WI38 (cell line): ENCODE results near the gene PNMA6A.
"Not testable (repeated sequence)": the region's sequence is repeated elsewhere in the genome, so short reads cannot be mapped to it uniquely, and the experiment has no call there.

Experiments
- H3K4me3 ChIP-seq: 2 replicates; pipeline ENCODE4 v1.5.1; 2011; ENCODE audit warnings: low read depth, mild to moderate bottlenecking, control low read depth, low read length
- TF ChIP-seq, protein P1 (sequence below): IDR thresholded peaks from 2 replicates; pipeline ENCODE4 v1.5.1; 2012; ENCODE audit warnings: low read depth, mild to moderate bottlenecking, control low read depth, low read length

The PNMA6A gene

GRCh38 chrX:153064061-153064460 is 8.2 kb upstream of the PNMA6A start:
- TF ChIP-seq, protein P1, sequence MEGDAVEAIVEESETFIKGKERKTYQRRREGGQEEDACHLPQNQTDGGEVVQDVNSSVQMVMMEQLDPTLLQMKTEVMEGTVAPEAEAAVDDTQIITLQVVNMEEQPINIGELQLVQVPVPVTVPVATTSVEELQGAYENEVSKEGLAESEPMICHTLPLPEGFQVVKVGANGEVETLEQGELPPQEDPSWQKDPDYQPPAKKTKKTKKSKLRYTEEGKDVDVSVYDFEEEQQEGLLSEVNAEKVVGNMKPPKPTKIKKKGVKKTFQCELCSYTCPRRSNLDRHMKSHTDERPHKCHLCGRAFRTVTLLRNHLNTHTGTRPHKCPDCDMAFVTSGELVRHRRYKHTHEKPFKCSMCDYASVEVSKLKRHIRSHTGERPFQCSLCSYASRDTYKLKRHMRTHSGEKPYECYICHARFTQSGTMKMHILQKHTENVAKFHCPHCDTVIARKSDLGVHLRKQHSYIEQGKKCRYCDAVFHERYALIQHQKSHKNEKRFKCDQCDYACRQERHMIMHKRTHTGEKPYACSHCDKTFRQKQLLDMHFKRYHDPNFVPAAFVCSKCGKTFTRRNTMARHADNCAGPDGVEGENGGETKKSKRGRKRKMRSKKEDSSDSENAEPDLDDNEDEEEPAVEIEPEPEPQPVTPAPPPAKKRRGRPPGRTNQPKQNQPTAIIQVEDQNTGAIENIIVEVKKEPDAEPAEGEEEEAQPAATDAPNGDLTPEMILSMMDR, result no peak

GRCh38 chrX:153065389-153065788 is 6.9 kb upstream of the PNMA6A start:
- no peak overlapping the region for H3K4me3 ChIP-seq
- TF ChIP-seq, protein P1, result no peak

More at GRCh38 chrX:153064061-153064460, 8.2 kb upstream of the PNMA6A start:
- H3K4me3 ChIP-seq, result no peak overlapping the region

GRCh38 chrX:153066402-153066801 is 5.9 kb upstream of the PNMA6A start:
- not testable (repeated sequence) for H3K4me3 ChIP-seq

- H3K4me3 ChIP-seq, result not testable (repeated sequence)
These were observed 1.1 kb downstream of the PNMA6A start for GRCh38 chrX:153073331-153073730.

- H3K4me3 ChIP-seq, result no peak overlapping the region
- TF ChIP-seq, protein P1, result no peak
These were observed 2.1 kb downstream of the PNMA6A start for GRCh38 chrX:153074262-153074899.

GRCh38 chrX:153074935-153075334 is 2.7 kb downstream of the PNMA6A start:
- H3K4me3 ChIP-seq, result no peak overlapping the region
- TF ChIP-seq, protein P1, result no peak

DNA sequence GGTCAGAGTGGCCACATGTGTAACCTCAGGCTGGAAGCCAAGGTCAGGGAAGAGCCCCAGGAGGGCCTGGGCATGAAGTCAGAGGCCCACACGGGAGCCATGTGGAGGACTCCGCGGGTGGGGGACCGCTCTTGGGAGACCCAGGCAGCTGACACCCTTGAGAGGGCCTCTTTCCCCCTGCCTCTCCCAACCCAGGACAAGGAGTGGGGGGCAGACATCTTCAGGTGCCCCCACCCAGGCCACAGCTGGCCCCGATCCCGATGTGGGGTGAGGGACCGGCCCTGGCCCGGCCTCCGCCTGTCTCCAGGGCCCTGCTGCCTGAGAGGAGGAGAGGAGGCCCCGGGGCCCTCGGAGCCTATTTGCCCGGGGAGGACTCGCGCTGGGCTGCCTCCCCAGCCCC is 3.1 kb downstream of the PNMA6A start:
- H3K4me3 ChIP-seq, result no peak overlapping the region
- TF ChIP-seq, protein P1, result no peak

GRCh38 chrX:153077437-153078135 is 5.3 kb downstream of the PNMA6A start:
- not testable (repeated sequence) for H3K4me3 ChIP-seq

- not testable (repeated sequence) for H3K4me3 ChIP-seq
These were observed 11.1 kb downstream of the PNMA6A start for GRCh38 chrX:153083238-153083923.
